ENCODE results near the gene TNFAIP2. TPM values are rescaled to one million over a fixed set of nuclear protein-coding genes. Genes with fewer than 3 reads are reported as not detected.

TNFAIP2 gene
- total RNA-seq, 1 donor from 2014 or later: 5.3 TPM

GRCh38 chr14:103091883-103092222, 31.4 kb upstream of the TNFAIP2 start:
- H3K36me3 Mint-ChIP-seq: no peaks in the 10 kb centered on the region
- Histone ChIP-seq H3K79me2 (ENCODE audit: low read depth) (no peaks in the 10 kb centered on the region), H3K9ac (no peak overlapping the region), H3K27me3 (peaks cover 25% of the 10 kb centered on the region), H3K4me3 (peak overlapping the region; percentile 49), H3K4me1 (no peaks in the 10 kb centered on the region), H3F3A (ENCODE audit: low read depth) (peaks cover 4% of the 10 kb centered on the region), H3K4me2 (peak overlapping the region; percentile 77), H4K20me1 (ENCODE audit: low read depth) (no peaks in the 10 kb centered on the region), H3K36me3 (no peaks in the 10 kb centered on the region), H3K9me3 (ENCODE audit: low read depth) (no peaks in the 10 kb centered on the region), H3K27ac (no peak overlapping the region), H2AFZ (replicated peaks) (no peak overlapping the region)
- TF ChIP-seq EZH2phosphoT487 (IDR thresholded peaks at IDR 0.05) (no peak), CTCF (IDR thresholded peaks at IDR 0.05) (no peak), EZH2 (IDR thresholded peaks at IDR 0.05) (no peak)
- H3K27ac Mint-ChIP-seq: no peak overlapping the region
- H3K4me3 Mint-ChIP-seq: peak overlapping the region; percentile 60
- DNase-seq (ENCODE audit: low spot score): no peak
- H3K27me3 Mint-ChIP-seq (ENCODE audit: insufficient read depth, low read depth): peaks cover 7% of the 10 kb centered on the region
- H3K9me3 Mint-ChIP-seq: no peaks in the 10 kb centered on the region
- peaks cover 6% of the 10 kb centered on the region for H3K4me1 Mint-ChIP-seq

GRCh38 chr14:103093856-103094405, 29.3 kb upstream of the TNFAIP2 start:
- Histone ChIP-seq H2AFZ (replicated peaks) (no peak overlapping the region), H3K27me3 (peaks cover 25% of the 10 kb centered on the region), H3K9ac (no peak overlapping the region), H4K20me1 (ENCODE audit: low read depth) (no peaks in the 10 kb centered on the region), H3K9me3 (ENCODE audit: low read depth) (no peaks in the 10 kb centered on the region), H3K79me2 (ENCODE audit: low read depth) (no peaks in the 10 kb centered on the region), H3K27ac (no peak overlapping the region), H3F3A (ENCODE audit: low read depth) (peaks cover 4% of the 10 kb centered on the region), H3K4me2 (no peak overlapping the region), H3K4me1 (peaks cover 1% of the 10 kb centered on the region), H3K4me3 (no peak overlapping the region), H3K36me3 (no peaks in the 10 kb centered on the region)
- no peaks in the 10 kb centered on the region for H3K9me3 Mint-ChIP-seq
- no peak overlapping the region for H3K4me3 Mint-ChIP-seq
- no peak for DNase-seq (ENCODE audit: low spot score)
- H3K27me3 Mint-ChIP-seq (ENCODE audit: insufficient read depth, low read depth): peaks cover 7% of the 10 kb centered on the region
- H3K36me3 Mint-ChIP-seq: no peaks in the 10 kb centered on the region
- no peak overlapping the region for H3K27ac Mint-ChIP-seq
- H3K4me1 Mint-ChIP-seq: peaks cover 3% of the 10 kb centered on the region
- no peak for TF ChIP-seq EZH2 (IDR thresholded peaks at IDR 0.05)
- no peak for TF ChIP-seq EZH2phosphoT487 (IDR thresholded peaks at IDR 0.05)
- no peak for TF ChIP-seq CTCF (IDR thresholded peaks at IDR 0.05)

GRCh38 chr14:103094406-103095209, 28.7 kb upstream of the TNFAIP2 start, which contains the start of gene EXOC3L4:
TSS of gene EXOC3L4 (plus strand) at chr14:103094725. CDS start at chr14:103100220, 5,495 bp downstream.
- no peak within 1 kb of the TSS for H3K4me3 ChIP-seq
- H3K4me1 ChIP-seq: peaks cover 7% of the 10 kb centered on the region
- Mint-ChIP-seq H3K9me3 (no peaks in the 10 kb centered on the region), H3K36me3 (no peaks in the 10 kb centered on the region), H3K4me3 (no peak within 1 kb of the TSS), H3K27ac (peak within 1 kb of the TSS; percentile 57), H3K4me1 (peaks cover 3% of the 10 kb centered on the region), H3K27me3 (ENCODE audit: insufficient read depth, low read depth) (peaks cover 7% of the 10 kb centered on the region)
- H3K36me3 ChIP-seq: no peaks in the 10 kb centered on the region
- no peaks in the 10 kb centered on the region for H3K9me3 ChIP-seq (ENCODE audit: low read depth)
- peaks cover 4% of the 10 kb centered on the region for H3F3A ChIP-seq (ENCODE audit: low read depth)
- H3K79me2 ChIP-seq (ENCODE audit: low read depth): no peaks in the 10 kb centered on the region
- no peak for TF ChIP-seq CTCF (IDR thresholded peaks at IDR 0.05)
- no peak for TF ChIP-seq EZH2phosphoT487 (IDR thresholded peaks at IDR 0.05)
- no peak for TF ChIP-seq EZH2 (IDR thresholded peaks at IDR 0.05)
- no peak within 1 kb of the TSS for H2AFZ ChIP-seq (replicated peaks)
- H4K20me1 ChIP-seq (ENCODE audit: low read depth): no peaks in the 10 kb centered on the region
- H3K4me2 ChIP-seq: no peak within 1 kb of the TSS
- no peak within 1 kb of the TSS for H3K27ac ChIP-seq
- H3K9ac ChIP-seq: no peak within 1 kb of the TSS
- no peak for DNase-seq (ENCODE audit: low spot score)
- peaks cover 25% of the 10 kb centered on the region for H3K27me3 ChIP-seq

Data from neural progenitor cell (in vitro differentiated cells).